ENCODE data around the gene EIF4B.

EIF4B gene

DNA sequence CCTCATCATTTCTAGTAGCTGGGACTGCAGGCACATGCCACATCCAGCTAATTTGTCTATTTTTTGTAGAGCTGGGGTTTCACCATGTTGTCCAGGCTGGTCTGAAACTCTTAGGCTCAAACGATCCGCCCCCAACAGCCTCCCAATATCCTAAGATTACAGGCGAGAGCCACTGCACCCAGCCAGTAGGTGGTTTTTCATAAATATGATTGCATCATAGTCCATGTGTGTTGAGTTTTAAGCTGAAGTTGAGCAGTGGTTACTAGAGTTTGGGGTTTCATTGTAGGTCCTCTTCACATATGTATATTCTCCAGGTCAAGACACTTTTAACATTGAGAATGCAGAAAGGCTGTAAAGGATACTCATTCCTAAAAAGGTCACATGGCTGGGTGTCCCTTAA lies 30.5 kb downstream of the EIF4B start:
- no peak overlapping the region for H3K4me3 ChIP-seq (ENCODE audit: low read depth, low read length)

GRCh38 chr12:53039851-53040250 lies 33.6 kb downstream of the EIF4B start:
- TF ChIP-seq CTCF (IDR thresholded peaks at IDR 0.05; ENCODE audit: borderline replicate concordance, insufficient read depth, low read depth, low read length): no peak
- H3K4me3 ChIP-seq (ENCODE audit: low read depth, low read length): no peak overlapping the region

More for the DNA sequence above, 30.5 kb downstream of the EIF4B start:
- TF ChIP-seq CTCF (IDR thresholded peaks at IDR 0.05; ENCODE audit: borderline replicate concordance, insufficient read depth, low read depth, low read length): no peak

DNA sequence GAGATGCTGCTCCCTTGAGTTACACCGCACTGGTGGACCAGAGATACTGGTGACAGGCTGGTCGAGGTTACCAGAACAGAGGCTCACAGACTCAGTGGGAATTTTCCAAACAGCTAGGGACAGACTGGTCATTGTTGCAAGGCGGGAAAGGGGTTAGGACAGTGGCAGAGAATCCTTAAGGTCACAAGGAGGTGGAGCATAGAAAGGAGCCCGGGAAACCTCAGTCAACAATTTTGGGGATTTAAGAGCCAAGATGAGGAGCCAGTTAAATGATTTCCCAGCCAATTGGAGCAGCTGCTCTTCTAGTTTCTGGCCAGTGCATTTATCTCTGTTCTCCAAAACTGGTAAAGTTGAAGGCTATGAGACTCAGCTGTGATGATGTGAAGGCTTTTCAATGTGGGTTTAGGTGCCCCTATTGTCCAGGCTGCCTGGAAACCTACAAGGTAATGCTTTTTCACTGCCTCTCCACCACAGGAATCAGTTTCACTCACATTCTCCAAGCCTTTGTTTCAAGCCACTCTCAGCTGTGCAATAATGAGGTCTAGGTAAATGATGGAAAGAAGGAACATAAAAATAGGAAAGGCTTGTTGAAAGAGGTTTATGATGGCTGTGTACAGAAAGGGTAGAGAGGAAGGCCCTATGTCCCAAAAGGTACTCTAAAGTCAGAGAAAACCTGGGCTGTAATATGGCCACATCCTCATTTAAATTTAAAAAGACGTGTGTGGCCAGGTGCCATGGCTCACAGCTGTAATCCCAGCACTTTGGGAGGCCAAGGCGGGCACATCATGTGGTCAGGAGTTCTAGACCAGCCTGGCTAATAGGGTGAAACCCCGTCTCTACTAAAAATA lies 36.6 kb downstream of the EIF4B start:
- no peak overlapping the region for H3K4me3 ChIP-seq (ENCODE audit: low read depth, low read length)
- no peak for TF ChIP-seq CTCF (IDR thresholded peaks at IDR 0.05; ENCODE audit: borderline replicate concordance, insufficient read depth, low read depth, low read length)

DNA sequence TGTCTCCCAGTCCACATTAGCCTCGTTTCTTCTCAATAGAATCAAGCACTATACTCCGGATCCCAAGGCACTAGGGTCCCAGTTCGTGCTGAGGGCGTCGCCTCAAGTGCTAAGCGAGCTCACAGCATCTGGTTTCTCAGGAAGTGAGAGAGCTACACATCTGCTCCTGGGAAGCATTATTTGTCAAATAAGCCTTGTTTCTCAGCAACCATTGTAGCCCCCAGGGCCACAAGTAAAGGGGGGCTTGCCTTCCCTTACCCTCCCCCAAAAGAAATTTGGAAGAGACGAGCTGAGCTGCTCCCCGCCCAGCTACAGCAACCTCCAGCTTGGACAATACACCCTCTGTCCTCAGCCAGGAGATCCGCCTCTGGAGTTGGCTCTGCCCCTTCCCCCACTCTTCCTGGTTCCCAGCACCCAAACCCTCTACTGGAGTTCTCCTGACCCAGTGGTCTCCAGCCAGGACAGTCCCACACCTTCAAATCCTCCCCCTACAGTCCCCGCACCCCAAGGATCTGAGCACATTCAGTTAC lies 37.9 kb downstream of the EIF4B start:
- TF ChIP-seq CTCF (IDR thresholded peaks at IDR 0.05; ENCODE audit: borderline replicate concordance, insufficient read depth, low read depth, low read length): no peak
- H3K4me3 ChIP-seq (ENCODE audit: low read depth, low read length): no peak overlapping the region

- no peak for TF ChIP-seq CTCF (IDR thresholded peaks at IDR 0.05; ENCODE audit: borderline replicate concordance, insufficient read depth, low read depth, low read length)
- no peak overlapping the region for H3K4me3 ChIP-seq (ENCODE audit: low read depth, low read length)
These were observed 38.8 kb downstream of the EIF4B start for GRCh38 chr12:53044896-53045695.

GRCh38 chr12:53045696-53046045 lies 39.4 kb downstream of the EIF4B start:
- no peak for TF ChIP-seq CTCF (IDR thresholded peaks at IDR 0.05; ENCODE audit: borderline replicate concordance, insufficient read depth, low read depth, low read length)
- H3K4me3 ChIP-seq (ENCODE audit: low read depth, low read length): no peak overlapping the region

Data from GM12875 (cell line).